LHCN-M2 (cell line): ENCODE measurements around the gene C5. TPM values are rescaled to one million over a fixed set of nuclear protein-coding genes. Genes with fewer than 3 reads are reported as not detected.
"Not testable (repeated sequence)": the region's sequence is repeated elsewhere in the genome, so short reads cannot be mapped to it uniquely, and the experiment has no call there.

Experiments used
- DNase-seq: peaks from one replicate; pipeline ENCODE4 v3.0.0-alpha.2; 2012; ENCODE audit warnings: low read depth
- polyA plus RNA-seq: library from polyadenylated mRNA; unstranded; fragments of >200 nt; gene quantifications from one replicate; pipeline ENCODE4 v1.2.1, GENCODE V29; 2012; ENCODE audit warnings: missing spikeins
- total RNA-seq: library from RNA; depleted of rRNA; stranded (reverse); fragments of >200 nt; gene quantifications from 2 replicates; pipeline ENCODE4 v1.2.3, GENCODE V29; 2014; rRNA removed

C5 gene
- 3.6 and 4.0 TPM in 2 replicates for total RNA-seq
- 0.69 TPM for polyA plus RNA-seq

GRCh38 chr9:121050128-121050988 lies at the start of gene C5:
Gene C5, minus strand, starts transcription at chr9:121050275. Its CDS starts 29 bp downstream, at chr9:121050246.
- no peak for DNase-seq

GRCh38 chr9:121098567-121099198 lies 48.6 kb upstream of the C5 start:
- no peak for DNase-seq

GRCh38 chr9:121095057-121095456 lies 45.0 kb upstream of the C5 start:
- no peak for DNase-seq

DNA sequence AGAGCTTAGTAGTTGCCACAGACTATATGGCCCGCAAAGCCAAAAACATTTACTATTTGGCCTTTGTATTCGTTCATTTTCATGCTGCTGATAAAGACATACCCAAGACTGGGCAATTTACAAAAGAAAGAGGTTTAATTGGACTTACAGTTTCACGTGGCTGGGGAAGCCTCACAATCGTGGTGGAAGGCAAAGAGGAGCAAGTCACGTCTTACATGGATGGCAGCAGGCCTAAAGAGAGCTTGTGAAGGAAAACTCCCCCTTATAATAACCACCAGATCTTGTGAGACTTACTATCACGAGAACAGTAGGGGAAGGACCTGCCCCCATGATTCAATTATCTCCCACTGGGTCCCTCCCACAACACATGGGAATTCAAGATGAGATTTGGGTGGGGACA lies 40.7 kb upstream of the C5 start:
- not testable (repeated sequence) for DNase-seq

DNA sequence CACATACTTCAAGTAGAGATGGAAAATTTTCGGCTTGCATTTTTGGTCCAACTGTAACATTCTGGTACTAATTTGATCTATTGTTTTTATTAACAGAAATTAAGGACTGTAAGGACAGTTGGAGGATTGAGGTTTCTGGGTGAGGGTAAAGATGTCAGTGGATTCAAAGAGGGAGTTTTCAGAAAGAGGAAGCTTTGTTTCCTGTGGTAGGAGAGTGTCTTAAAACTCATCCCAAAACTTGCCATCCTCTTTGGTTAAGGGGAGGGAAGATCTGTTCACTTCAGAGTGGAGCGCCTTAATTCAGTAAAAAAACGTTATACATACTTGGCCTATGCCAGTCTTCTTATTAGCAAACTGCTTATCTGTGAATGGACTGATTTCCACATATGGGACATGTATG lies 38.5 kb upstream of the C5 start:
- DNase-seq: no peak

DNA sequence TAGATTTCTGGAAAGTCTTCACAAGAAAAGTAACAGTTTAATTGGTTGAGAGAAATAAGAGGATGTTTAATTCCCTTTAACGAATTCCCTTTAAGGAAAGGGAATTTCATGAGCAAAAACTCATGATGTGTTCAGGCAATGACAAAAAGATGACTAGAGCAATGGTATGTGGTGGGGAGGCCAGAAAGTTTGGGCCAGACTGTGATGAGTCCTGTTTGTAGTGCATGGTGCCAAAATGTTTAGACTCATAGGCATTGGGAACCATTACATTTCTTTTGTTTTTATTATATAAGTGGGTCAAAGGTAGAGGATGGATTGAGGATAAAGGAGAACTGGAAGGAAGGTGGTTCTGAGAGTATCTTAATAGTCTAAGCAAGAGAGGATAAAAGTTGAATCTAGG lies 35.6 kb upstream of the C5 start:
- no peak for DNase-seq

DNA sequence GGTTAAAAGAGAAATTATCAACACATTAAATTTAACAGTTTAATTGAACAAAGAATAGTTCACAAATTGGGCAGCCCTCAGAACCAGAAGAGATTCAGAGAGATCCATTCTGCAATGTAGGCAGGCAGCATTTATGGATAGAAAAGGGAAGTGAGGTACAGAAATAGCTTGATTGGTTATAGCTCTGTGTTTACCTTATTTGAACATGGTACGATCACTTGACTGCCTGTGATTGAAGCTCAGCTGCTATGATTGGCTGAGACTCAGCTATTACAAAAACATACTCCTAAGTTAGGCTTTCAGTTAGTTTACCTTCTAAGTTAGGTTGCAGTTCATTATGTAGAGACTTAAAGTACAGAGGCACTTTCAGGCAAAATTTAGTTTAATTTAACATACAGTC lies 32.0 kb upstream of the C5 start:
- no peak for DNase-seq

GRCh38 chr9:121075251-121076036 lies 25.4 kb upstream of the C5 start:
- DNase-seq: no peak

- peak; percentile 88 for DNase-seq
Observed at GRCh38 chr9:121074370-121075250, 24.5 kb upstream of the C5 start, which contains the start of gene CNTRL. Gene CNTRL, plus strand, starts transcription at chr9:121074955. Its CDS starts 13,372 bp downstream, at chr9:121088327.

DNA sequence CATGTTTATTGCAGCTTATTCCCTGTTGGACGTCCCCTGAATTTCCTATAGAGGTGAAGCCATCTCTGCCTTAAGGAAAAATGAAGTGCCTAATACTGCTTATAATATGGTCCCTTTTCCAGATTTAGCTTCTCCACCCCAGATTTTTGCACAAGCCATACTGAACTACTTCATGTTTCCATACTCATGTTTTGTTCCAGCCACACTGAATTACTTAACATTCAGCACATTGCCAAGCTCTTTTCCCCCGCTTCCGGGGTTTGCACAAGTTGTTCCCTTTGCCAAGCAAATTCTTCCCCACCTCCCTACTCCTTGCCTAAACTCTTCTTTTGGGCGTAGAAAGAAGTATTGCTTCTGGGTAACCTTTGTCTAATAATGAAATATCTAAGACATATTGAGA lies 23.0 kb upstream of the C5 start:
- peak; percentile 51 for DNase-seq

DNA sequence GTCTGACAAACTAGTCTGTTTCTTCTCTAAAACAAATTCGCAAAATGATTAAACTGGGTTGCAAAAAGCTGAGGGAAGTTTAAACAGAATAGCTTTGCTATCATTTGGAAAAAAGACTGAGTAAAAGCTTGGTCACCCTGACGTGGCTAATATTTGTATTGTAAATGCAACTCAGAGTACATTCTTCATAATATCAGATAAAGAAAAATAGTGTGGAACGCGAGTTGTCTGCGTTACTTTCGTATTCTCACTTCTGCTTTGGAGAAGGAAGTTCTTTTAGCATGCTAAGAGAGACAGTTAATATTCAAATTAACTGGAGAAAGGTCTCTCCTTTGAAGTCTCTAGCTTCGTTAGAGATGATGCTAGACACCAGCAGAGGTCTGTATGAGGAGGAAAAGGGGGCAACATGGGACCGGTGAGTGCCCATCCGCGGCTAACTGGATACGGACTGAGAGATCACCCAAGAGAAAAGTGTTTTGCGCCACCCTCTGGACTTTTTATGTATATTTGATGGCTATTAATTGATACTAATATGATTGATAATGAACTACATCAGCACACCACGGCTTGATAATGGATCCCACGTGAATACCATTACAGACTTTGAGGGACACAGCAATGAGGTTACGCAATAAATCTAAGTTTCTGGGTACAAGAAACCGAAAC lies 21.8 kb upstream of the C5 start:
- DNase-seq: peak; percentile 64

- peak; percentile 5 for DNase-seq
Observed at GRCh38 chr9:121071370-121071755, 21.3 kb upstream of the C5 start.

DNA sequence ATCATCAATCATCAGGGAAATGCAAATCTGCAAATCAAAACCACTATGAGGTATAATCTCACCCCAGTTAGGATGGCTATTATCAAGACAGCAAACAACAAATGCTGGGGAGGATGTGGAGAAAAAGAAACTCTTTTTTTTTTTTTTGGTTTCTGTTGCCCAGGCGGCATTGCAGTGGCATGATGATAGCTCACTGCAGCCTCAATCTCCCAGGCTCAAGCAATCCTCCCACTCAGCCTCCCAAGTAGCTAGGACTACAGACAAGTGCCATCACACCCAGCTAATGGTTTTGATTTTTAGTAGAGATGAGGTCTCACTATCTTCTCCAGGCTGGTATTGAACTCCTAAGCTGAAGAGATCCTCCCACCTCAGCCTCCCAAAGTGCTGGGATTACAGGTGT lies 19.3 kb upstream of the C5 start:
- DNase-seq: no peak

DNA sequence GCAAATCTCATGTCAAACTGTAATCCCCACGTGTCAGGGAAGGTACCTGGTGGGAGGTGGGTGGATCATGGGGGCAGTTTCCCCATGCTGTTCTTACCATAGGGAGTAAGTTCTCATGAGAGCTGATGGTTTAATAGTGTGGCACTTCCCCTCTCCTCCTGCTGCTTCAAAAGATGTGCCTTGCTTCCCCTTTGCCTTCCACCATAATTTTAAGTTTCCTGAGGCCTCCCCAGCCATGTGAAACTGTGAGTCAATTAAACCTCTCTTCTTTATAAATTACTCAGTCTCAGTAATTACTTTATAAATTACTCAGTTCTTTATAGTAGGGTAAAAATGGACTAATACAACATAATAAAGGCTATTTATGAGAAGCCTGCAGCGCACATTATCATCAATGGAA lies 17.6 kb upstream of the C5 start:
- no peak for DNase-seq

DNA sequence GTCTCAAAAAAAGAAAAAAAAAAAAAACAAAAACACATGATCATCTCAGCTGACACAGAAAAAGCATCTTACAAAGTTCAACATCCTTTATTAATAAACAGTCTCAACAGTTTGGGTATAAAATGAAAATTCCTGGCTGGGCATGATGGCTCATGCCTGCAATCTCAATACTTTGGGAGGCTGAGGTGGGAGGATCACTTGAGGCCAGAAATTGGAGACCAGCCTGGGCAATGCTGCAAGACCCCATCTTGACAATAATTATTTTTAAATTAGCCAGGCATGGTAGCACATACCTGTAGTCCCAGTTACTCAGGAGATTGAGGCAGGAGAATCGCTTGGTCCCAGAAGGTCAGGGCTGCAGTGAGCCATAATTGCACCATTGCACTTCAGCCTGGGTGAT lies 16.8 kb upstream of the C5 start:
- DNase-seq: no peak

GRCh38 chr9:121059998-121060636 lies 10.0 kb upstream of the C5 start:
- peak; percentile 58 for DNase-seq

DNA sequence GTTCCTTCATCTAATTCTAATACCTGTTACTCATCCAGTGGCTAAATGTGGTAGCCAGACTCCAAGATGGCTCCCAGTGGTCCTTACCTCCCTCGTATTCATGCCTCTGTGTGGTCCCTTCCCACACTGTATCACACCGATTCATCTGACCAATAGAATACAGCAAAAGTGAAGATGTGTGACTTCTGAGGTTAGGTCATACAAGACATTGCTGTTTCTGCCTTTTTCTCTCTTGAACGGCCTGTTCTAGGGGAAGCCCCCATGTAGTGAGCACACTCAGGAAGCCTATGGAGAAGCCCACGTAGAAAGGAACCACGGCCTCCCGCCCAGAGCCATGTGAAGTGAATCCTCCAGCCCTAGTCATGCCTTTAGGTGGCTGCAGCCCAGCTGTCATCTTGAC lies 9.4 kb upstream of the C5 start:
- no peak for DNase-seq

DNA sequence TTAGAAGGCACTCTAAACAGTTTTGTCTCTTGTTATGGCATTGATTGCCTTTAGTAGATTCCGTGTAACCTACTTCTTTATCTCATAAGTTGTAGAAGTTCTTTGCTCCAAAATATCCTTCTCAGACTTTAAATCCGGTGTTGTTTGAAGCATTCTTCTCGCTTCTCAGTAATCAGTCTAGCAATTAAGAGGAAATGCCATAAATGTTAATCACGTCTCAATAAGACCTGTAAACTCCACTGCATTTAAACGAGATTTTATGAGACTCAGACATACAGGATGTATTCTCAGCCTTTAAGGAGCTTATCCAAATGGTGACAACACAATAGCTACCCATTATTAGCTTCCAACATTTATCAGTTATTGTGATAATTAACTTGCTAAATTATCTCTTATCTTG lies 7.7 kb upstream of the C5 start:
- no peak for DNase-seq

DNA sequence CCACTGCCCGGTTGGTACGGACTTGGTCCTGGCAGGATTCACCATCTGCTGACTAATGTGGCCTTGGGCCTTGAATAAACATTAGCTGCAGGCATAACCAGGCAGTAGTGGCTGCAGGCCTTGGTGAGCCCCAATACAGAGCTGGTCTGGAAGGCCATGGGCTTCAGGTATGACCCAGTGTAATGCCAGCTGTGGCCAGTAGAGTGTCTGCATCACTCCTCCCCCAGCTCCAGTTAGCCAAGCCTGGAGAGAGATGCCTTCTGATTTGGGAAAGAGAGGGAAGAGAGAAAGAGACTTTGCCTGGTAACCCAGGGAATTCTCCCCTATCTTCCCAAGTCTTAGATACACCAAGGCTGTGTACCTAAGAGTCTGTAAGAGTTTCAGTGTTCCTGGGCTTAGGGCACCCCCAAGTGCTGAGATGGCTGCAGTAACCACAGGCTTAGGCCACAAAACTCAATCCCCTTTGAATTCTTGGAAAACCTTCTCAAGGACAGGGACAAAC lies 5.6 kb upstream of the C5 start:
- DNase-seq: no peak

DNA sequence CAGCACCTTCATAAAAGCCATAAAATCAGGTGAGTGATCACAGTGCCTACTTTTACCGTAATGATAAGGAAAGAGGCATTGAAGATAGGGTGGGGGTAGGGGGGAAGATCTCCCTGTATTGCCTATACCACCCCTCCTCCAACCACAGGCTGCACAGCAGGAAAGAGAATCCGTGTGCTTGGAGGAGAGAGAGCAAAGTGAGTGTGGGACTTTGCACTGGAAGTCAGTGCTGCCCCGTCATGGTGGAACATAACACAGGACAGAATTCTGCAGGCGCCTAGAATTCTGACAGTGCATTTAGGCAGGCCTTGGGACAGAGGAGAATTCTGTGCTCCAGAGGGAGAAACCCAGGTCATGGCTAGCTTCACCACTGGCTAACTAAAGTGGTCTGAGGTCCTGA lies 3.5 kb upstream of the C5 start:
- DNase-seq: no peak
